Measurements from ENCODE around the gene NEGR1. TPM values are rescaled to one million over a fixed set of nuclear protein-coding genes. Genes with fewer than 3 reads are reported as not detected.

NEGR1 gene
- polyA plus RNA-seq, 1 donor from 2014 or later = 47.4 TPM

- Histone ChIP-seq H2AFZ (ENCODE audit: low read depth, low read length) (no peak overlapping the region), H3K9me3 (ENCODE audit: low read length) (no peaks in the 10 kb centered on the region), H3K79me2 (replicated peaks; ENCODE audit: insufficient read depth, low read length) (no peaks in the 10 kb centered on the region), H3K4me2 (ENCODE audit: low read length) (no peak overlapping the region), H3K9ac (ENCODE audit: low read length) (no peak overlapping the region), H3K4me3 (ENCODE audit: low read length) (no peak overlapping the region), H3K27me3 (ENCODE audit: insufficient read depth, low read depth, low read length) (no peaks in the 10 kb centered on the region), H3K36me3 (ENCODE audit: insufficient read depth, low read length) (no peaks in the 10 kb centered on the region), H3K9me2 (ENCODE audit: insufficient read depth, low read length) (no peaks in the 10 kb centered on the region), H3F3A (ENCODE audit: insufficient read depth, low read length, poor library complexity, severe bottlenecking) (no peaks in the 10 kb centered on the region), H4K20me1 (ENCODE audit: insufficient read depth) (no peaks in the 10 kb centered on the region), H3K27ac (ENCODE audit: low read length) (no peak overlapping the region)
- TF ChIP-seq SMC3 (conservative IDR thresholded peaks at IDR 0.05; ENCODE audit: poor library complexity) (no peak), EP300 (conservative IDR thresholded peaks at IDR 0.05; ENCODE audit: poor library complexity, severe bottlenecking) (no peak), TAF1 (IDR thresholded peaks at IDR 0.05; ENCODE audit: low read depth) (no peak), RAD21 (conservative IDR thresholded peaks at IDR 0.05) (no peak), EZH2 (IDR thresholded peaks at IDR 0.05; ENCODE audit: borderline replicate concordance, insufficient read depth, low read length, poor library complexity, severe bottlenecking) (no peak), CTCF (IDR thresholded peaks at IDR 0.05; ENCODE audit: poor library complexity, severe bottlenecking) (no peak), POLR2AphosphoS5 (IDR thresholded peaks at IDR 0.05) (no peak), MXI1 (conservative IDR thresholded peaks at IDR 0.05; ENCODE audit: poor library complexity, severe bottlenecking) (no peak), REST (IDR thresholded peaks at IDR 0.05; ENCODE audit: borderline replicate concordance) (no peak)
These were observed 783.8 kb downstream of the NEGR1 start for GRCh38 chr1:71498542-71498941.

GRCh38 chr1:71494163-71494562 is 788.2 kb downstream of the NEGR1 start:
- H3K4me3 ChIP-seq (ENCODE audit: low read length) = no peak overlapping the region
- H3K27me3 ChIP-seq (ENCODE audit: insufficient read depth, low read depth, low read length) = no peaks in the 10 kb centered on the region
- H3F3A ChIP-seq (ENCODE audit: insufficient read depth, low read length, poor library complexity, severe bottlenecking) = no peaks in the 10 kb centered on the region
- no peak overlapping the region for H3K27ac ChIP-seq (ENCODE audit: low read length)
- no peaks in the 10 kb centered on the region for H4K20me1 ChIP-seq (ENCODE audit: insufficient read depth)
- no peak overlapping the region for H2AFZ ChIP-seq (ENCODE audit: low read depth, low read length)
- no peaks in the 10 kb centered on the region for H3K36me3 ChIP-seq (ENCODE audit: insufficient read depth, low read length)
- TF ChIP-seq POLR2AphosphoS5 (IDR thresholded peaks at IDR 0.05) (no peak), REST (IDR thresholded peaks at IDR 0.05; ENCODE audit: borderline replicate concordance) (no peak), MXI1 (conservative IDR thresholded peaks at IDR 0.05; ENCODE audit: poor library complexity, severe bottlenecking) (no peak), EZH2 (IDR thresholded peaks at IDR 0.05; ENCODE audit: borderline replicate concordance, insufficient read depth, low read length, poor library complexity, severe bottlenecking) (no peak), SMC3 (conservative IDR thresholded peaks at IDR 0.05; ENCODE audit: poor library complexity) (no peak), TAF1 (IDR thresholded peaks at IDR 0.05; ENCODE audit: low read depth) (no peak), CTCF (IDR thresholded peaks at IDR 0.05; ENCODE audit: poor library complexity, severe bottlenecking) (no peak), EP300 (conservative IDR thresholded peaks at IDR 0.05; ENCODE audit: poor library complexity, severe bottlenecking) (no peak), RAD21 (conservative IDR thresholded peaks at IDR 0.05) (no peak)
- H3K79me2 ChIP-seq (replicated peaks; ENCODE audit: insufficient read depth, low read length) = no peaks in the 10 kb centered on the region
- H3K9me3 ChIP-seq (ENCODE audit: low read length) = no peaks in the 10 kb centered on the region
- no peak overlapping the region for H3K4me2 ChIP-seq (ENCODE audit: low read length)
- no peaks in the 10 kb centered on the region for H3K9me2 ChIP-seq (ENCODE audit: insufficient read depth, low read length)
- H3K9ac ChIP-seq (ENCODE audit: low read length) = no peak overlapping the region
